ENCODE measurements around the gene CRTAP. TPM values are rescaled to one million over a fixed set of nuclear protein-coding genes. Genes with fewer than 3 reads are reported as not detected.

The CRTAP gene
- 314 and 345 TPM in 2 replicates for total RNA-seq

DNA sequence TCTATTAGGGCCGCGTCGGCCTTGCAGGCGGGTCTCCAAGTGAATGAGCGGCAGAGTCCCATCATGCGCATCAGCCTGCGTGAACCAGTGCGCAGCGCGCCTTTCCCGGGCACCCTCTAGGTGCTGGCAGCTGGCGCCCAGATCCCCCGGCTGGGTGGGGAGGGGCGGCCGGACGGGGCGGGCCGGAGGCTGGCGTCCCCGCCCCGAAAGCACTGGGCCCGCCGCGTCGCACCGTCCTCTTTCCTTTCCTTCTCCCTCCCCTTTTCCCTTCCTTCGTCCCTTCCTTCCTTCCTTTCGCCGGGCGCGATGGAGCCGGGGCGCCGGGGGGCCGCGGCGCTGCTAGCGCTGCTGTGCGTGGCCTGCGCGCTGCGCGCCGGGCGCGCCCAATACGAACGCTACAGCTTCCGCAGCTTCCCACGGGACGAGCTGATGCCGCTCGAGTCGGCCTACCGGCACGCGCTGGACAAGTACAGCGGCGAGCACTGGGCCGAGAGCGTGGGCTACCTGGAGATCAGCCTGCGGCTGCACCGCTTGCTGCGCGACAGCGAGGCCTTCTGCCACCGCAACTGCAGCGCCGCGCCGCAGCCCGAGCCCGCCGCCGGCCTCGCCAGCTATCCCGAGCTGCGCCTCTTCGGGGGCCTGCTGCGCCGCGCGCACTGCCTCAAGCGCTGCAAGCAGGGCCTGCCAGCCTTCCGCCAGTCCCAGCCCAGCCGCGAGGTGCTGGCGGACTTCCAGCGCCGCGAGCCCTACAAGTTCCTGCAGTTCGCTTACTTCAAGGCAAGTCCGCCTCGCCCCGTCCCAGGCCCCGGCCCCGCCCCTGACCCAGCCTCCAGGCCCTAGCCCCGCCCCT, at the start of gene CRTAP:
TSS of gene CRTAP (plus strand) at position 243 of the 850 bp plus-strand sequence. CDS start at position 307, 64 bp downstream.

Other genes starting within 250 kb of the CRTAP start
- gene CCR4, start 162.4 kb upstream of the CRTAP start, total RNA-seq, result 0.32 TPM in 1 of 2 replicates, not detected in the other
- gene GLB1, start 16.9 kb upstream of the CRTAP start, total RNA-seq, result 75.8 and 80.8 TPM in 2 replicates
- 3.2 and 7.8 TPM in 2 replicates for gene TMPPE, start 16.9 kb upstream of the CRTAP start, total RNA-seq
- 1.8 and 4.2 TPM in 2 replicates for gene SUSD5, start 104.8 kb downstream of the CRTAP start, total RNA-seq
- gene FBXL2, start 163.4 kb downstream of the CRTAP start, total RNA-seq, result 8.3 and 11.2 TPM in 2 replicates

Measured in cardiac atrium fibroblast (primary cell).